Fibroblast of lung (primary cell): ENCODE measurements around the gene EPB41L1.

Source experiments
- CTCF ChIP-seq, 2 donors: IDR thresholded peaks in 1 of 2; conservative IDR thresholded peaks in 1 of 2; 1 replicate in 1 of 2; 2 replicates in 1 of 2; pipeline ENCODE4 v1.5.1; 2011 to 2012; ENCODE audit warnings: low read length in 2 of 2, control low read depth in 1 of 2, inconsistent platforms in 1 of 2, low read depth in 1 of 2, mild to moderate bottlenecking in 1 of 2
- EZH2 ChIP-seq: IDR thresholded peaks from 2 replicates; pipeline ENCODE4 v1.5.1; 2012; ENCODE audit warnings: low read length, control low read depth, mild to moderate bottlenecking; ENCODE audit errors: missing control alignments

- TF ChIP-seq CTCF (conservative IDR thresholded peaks at IDR 0.05 in 1 of 2, IDR thresholded peaks at IDR 0.05 in 1 of 2; ENCODE audit: low read depth in 1 of 2, low read length in 2 of 2) = no peak
- TF ChIP-seq EZH2 = no peak
Observed at GRCh38 chr20:36107881-36108280, 46.7 kb upstream of the EPB41L1 start.
